AG04450 (cell line): ENCODE results near the gene MESP1. TPM values are rescaled to one million over a fixed set of nuclear protein-coding genes. Genes with fewer than 3 reads are reported as not detected.

Source experiments
- CTCF ChIA-PET: fragments of 300-600, 350-600 bp; formaldehyde crosslinking; extraction: SDS; loops from one replicate; lab custom pipeline; 2022; ENCODE audit warnings: antibody characterized with exemption, inconsistent platforms; lab: Charles Lee
- POLR2A ChIA-PET: fragments of 350-600 bp; formaldehyde crosslinking; extraction: SDS; loops from one replicate; lab custom pipeline; 2021; ENCODE audit warnings: antibody characterized with exemption, inconsistent platforms; lab: Yijun Ruan, JAX
- DNase-seq: peaks from one replicate; pipeline ENCODE4 v3.0.0-alpha.2; 2011; ENCODE audit warnings: low read depth, low spot score
- H3K27ac ChIP-seq: one replicate; pipeline ENCODE4 v1.5.1; 2012; ENCODE audit warnings: low read depth, low read length, control low read depth
- H3K27me3 ChIP-seq: one replicate; pipeline ENCODE4 v1.6.0; 2012; ENCODE audit warnings: low read length; ENCODE audit not compliant: control insufficient read depth, insufficient read depth
- H3K4me3 ChIP-seq: 2 replicates; pipeline ENCODE4 v1.5.1; 2011; ENCODE audit warnings: mild to moderate bottlenecking, low read depth, low read length, control low read depth
- H3K9me3 ChIP-seq: 2 replicates; pipeline ENCODE4 v1.5.1; 2012; ENCODE audit warnings: low read length; ENCODE audit not compliant: control insufficient read depth, insufficient read depth
- polyA plus RNA-seq: library from polyadenylated mRNA; depleted of rRNA; stranded (reverse); fragments of >200 nt; gene quantifications from 2 replicates; pipeline ENCODE4 v1.2.3, GENCODE V29; 2011
- TF ChIP-seq, protein P1 (sequence below): IDR thresholded peaks from 2 replicates; pipeline ENCODE4 v1.5.1; 2011; ENCODE audit warnings: low read depth, low read length, control low read depth, inconsistent platforms

Gene MESP1
- polyA plus RNA-seq, 1 experiment, result 0.17 TPM

DNA sequence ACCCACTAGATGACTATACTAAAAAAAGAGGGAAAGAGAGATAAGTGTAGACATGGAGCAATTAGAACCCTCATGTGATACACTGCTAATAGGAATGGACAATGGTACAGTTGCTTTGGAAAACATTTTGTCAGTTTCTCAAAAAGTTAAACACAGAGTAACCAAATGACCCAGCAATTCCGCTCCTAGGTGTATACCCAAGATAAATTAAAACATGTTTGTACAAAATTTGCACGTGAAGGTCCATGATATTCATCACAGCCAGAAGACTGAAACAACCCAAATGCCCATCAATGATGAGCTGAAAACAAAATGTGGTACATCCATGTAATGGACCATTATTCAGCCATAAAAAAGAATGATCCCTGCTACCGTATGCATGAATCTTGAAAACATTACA is 36.9 kb upstream of the MESP1 start:
- TF ChIP-seq, protein P1, sequence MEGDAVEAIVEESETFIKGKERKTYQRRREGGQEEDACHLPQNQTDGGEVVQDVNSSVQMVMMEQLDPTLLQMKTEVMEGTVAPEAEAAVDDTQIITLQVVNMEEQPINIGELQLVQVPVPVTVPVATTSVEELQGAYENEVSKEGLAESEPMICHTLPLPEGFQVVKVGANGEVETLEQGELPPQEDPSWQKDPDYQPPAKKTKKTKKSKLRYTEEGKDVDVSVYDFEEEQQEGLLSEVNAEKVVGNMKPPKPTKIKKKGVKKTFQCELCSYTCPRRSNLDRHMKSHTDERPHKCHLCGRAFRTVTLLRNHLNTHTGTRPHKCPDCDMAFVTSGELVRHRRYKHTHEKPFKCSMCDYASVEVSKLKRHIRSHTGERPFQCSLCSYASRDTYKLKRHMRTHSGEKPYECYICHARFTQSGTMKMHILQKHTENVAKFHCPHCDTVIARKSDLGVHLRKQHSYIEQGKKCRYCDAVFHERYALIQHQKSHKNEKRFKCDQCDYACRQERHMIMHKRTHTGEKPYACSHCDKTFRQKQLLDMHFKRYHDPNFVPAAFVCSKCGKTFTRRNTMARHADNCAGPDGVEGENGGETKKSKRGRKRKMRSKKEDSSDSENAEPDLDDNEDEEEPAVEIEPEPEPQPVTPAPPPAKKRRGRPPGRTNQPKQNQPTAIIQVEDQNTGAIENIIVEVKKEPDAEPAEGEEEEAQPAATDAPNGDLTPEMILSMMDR, result no peak
- Histone ChIP-seq H3K27ac (no peak overlapping the region), H3K27me3 (no peaks in the 10 kb centered on the region), H3K9me3 (peaks cover 13% of the 10 kb centered on the region), H3K4me3 (no peak overlapping the region)
- ChIA-PET CTCF (interaction anchor here (1.3 kb wide), 1 partner anchor 87 kb away, joined by 4 read pairs; no protein-coding TSS in a partner anchor), POLR2A (no interaction called here)
- DNase-seq, result no peak

DNA sequence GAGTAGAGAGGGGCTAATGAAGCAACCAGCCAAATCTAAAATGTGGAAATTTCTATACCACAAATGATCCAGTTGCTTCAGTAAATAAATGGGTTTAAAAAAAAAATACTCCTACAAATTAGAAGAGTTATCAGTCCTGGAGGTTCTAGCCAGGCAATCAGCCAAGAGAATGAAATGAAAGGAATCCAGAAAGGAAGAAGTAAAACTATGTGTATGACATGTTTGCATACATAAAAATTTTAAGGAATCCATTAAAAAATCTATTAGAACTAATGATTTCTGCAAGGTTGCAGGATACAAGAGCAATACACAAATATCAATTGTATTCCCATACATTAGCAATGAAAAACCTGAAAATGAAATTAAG is 34.7 kb upstream of the MESP1 start:
- Histone ChIP-seq H3K9me3 (peaks cover 13% of the 10 kb centered on the region), H3K27me3 (no peaks in the 10 kb centered on the region), H3K27ac (no peak overlapping the region), H3K4me3 (no peak overlapping the region)
- POLR2A ChIA-PET, result no interaction called here
- TF ChIP-seq, protein P1, result no peak
- CTCF ChIA-PET, result no interaction called here
- no peak for DNase-seq

DNA sequence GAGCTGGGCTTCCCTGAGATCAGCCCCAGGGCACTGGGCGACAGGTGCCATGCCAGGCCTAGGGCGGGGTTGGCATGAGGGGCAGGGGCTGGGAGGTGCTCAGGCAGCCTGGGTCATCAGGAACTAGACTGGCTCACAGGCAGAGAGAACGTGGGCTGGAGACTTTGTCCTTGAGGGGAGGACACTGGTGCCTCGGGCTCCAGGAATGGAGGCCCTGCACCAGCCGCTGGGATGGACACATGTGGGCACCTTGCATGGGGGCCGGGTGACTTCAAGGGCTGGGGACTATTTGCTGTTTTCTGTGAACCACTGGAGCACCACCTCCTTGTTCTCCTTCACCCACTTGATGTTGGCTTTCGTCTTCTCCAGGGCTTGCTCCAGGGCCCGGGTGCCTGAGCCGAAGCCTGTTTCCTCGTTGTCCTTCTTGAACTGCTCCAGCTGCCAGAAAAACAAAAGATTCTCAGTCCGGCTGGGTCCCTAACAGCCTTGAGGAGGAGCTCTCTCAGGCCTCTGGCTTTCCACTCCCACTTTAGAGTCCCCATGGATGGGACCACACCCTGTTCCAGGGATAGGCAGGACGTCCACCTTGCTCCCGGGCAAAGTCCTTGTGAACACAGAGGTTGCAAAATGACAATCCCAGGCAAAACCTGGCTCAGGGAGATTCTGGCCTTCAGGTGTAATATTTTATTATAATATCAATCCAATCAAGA is 34.2 kb upstream of the MESP1 start:
- Histone ChIP-seq H3K27me3 (no peaks in the 10 kb centered on the region), H3K9me3 (peaks cover 13% of the 10 kb centered on the region), H3K27ac (no peak overlapping the region), H3K4me3 (no peak overlapping the region)
- ChIA-PET POLR2A (no interaction called here), CTCF (no interaction called here)
- TF ChIP-seq, protein P1, result no peak
- no peak for DNase-seq

DNA sequence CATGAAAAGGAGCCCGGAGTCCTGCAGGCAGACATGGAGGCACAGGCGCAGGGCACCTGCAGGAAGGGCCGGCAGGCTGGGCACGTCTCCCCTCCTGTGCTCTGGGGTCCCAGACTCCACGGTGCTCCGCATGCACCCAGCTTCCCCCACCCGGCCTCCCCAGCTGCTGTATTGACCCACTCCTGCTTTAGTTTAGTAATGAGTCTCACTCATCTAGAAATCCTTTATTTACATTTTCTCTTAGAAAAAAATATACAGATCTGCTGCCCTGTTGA is 33.6 kb upstream of the MESP1 start:
- Histone ChIP-seq H3K4me3 (no peak overlapping the region), H3K27ac (no peak overlapping the region), H3K9me3 (peaks cover 13% of the 10 kb centered on the region), H3K27me3 (no peaks in the 10 kb centered on the region)
- POLR2A ChIA-PET, result no interaction called here
- DNase-seq, result no peak
- CTCF ChIA-PET, result interaction anchor here (1.5 kb wide), 1 partner anchor 92 kb away, joined by 4 read pairs; no protein-coding TSS in a partner anchor
- TF ChIP-seq, protein P1, result no peak

GRCh38 chr15:89783861-89784685 is 33.0 kb upstream of the MESP1 start:
- POLR2A ChIA-PET, result interaction anchor here (1.2 kb wide), 1 partner anchor 91 kb away, joined by 3 read pairs; no protein-coding TSS in a partner anchor
- DNase-seq, result no peak
- TF ChIP-seq, protein P1, result no peak
- no peaks in the 10 kb centered on the region for H3K27me3 ChIP-seq
- CTCF ChIA-PET, result interaction anchor here (1.0 to 1.6 kb wide), 3 partner anchors 23 to 93 kb away, joined by 4 to 8 read pairs (median 4); no protein-coding TSS in a partner anchor
- peaks cover 13% of the 10 kb centered on the region for H3K9me3 ChIP-seq
- H3K4me3 ChIP-seq, result no peak overlapping the region
- H3K27ac ChIP-seq, result no peak overlapping the region
